HG03571 (cell line): ENCODE data around the gene UBIAD1.

ENCODE experiments used
- ATAC-seq: cut with Tn5 transposase; IDR thresholded peaks from one replicate; pipeline ENCODE4 v1.9.1; 2021; ENCODE audit not compliant: unreplicated experiment

Gene UBIAD1

DNA sequence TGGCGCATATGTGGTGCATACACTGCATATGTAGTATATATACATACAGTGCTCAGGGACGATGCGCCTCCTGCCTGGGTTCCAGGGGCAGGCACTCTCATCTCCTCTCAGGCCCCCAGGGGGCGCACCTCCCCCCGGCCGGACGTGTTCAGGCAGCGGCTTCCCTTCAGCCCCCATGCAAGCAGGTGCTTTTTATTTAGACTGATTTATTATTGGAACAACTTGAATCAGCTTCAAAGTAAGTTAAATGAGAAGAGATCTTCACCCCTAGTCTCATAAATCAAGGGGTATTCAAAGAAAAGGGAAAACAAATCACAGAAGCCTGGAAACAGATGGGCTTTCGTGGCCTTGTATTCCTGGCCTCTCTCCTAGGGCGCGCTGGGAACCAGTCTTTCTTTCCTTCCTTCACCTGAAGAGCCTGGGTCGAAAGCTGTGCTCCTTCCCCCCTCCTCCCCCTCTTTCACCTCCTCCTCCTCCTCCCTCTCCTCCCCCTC, 64.6 kb downstream of the UBIAD1 start:
- ATAC-seq = no peak
